HG03442 (cell line): ENCODE data around the gene ZC2HC1C.

Source experiments
- ATAC-seq: cut with Tn5 transposase; IDR thresholded peaks from one replicate; pipeline ENCODE4 v1.9.1; 2021; ENCODE audit warnings: mild to moderate bottlenecking, moderate library complexity; ENCODE audit not compliant: unreplicated experiment

The ZC2HC1C gene

DNA sequence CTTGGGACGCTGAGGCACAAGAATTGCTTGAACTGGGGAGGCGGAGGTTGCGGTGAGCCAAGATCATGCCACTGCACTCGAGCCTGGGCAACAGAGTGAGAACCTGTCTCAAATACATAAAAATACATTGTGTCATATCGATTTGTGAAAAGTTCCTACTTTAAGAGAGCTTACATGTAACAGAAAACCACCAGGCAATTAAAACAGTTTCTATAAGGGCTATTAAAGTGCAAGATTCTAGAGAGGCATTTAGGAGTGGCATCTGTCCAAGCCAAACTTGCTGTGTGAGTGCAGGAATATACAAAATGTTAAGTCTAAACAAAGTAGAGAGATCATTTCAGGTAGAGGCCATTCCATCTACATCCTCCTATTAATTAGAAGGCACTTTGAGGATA lies 59.2 kb downstream of the ZC2HC1C start:
- no peak for ATAC-seq
